SIG-M5 (cell line): ENCODE data around the gene SLC10A7.

ENCODE experiments used
- DNase-seq: peaks from one replicate; lab custom pipeline; 2025; lab: John Stamatoyannopoulos, UW

Gene SLC10A7

DNA sequence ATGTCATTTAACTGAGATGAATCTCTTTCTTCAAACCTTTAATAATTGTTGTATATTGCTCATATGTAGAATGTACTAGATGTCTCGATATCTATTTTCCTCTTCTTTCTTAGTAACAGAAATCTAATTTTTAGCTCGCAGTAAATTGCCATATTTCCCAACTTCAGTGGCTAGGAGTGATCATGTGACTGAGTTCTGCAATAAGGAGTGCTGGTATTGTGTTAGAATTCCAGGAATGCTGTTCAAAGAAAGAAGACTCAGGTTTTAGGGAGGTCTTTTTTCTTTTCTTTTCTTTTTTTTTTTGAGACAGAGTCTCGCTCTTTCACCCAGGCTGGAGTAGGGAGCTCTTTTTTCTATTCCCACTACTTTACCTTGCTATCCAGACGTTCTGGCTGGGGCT is 81.7 kb downstream of the SLC10A7 start:
- DNase-seq, result no peak

DNA sequence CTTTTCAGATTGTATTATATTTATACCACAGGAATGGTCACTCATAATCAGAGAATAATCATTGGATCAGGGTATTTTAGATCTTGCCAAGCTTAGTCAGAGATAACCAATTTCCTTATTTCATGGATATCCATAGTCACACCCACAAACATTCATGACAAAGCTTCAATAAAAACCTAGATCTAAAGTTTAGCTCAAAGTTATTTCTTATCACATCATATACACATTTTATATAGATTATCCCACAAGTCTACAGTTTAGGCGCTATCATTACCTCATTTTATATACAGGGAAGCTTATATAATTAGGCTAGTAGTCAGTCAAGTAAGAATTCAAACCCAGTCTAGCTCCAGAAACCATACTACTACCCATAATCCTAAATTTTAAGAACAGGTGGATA is 82.3 kb downstream of the SLC10A7 start:
- no peak for DNase-seq

DNA sequence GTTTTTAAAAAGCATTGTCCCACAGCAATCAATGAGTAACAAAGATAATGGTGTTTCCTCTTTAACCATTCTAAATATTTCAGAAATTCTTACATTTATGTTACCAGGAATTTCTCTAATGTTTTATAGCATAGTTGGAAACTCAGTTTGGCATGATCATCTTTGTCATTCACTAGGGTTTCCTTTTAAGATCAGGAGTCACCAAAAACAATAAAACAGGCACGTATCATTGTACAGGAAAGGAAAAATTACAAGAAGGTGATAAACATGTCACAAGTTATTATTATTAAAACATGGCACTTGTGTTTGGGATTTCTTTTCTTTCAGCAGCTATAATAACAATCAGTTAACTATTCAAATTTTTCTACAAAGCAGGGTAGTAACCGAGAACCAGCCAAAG is 84.0 kb downstream of the SLC10A7 start:
- no peak for DNase-seq

DNA sequence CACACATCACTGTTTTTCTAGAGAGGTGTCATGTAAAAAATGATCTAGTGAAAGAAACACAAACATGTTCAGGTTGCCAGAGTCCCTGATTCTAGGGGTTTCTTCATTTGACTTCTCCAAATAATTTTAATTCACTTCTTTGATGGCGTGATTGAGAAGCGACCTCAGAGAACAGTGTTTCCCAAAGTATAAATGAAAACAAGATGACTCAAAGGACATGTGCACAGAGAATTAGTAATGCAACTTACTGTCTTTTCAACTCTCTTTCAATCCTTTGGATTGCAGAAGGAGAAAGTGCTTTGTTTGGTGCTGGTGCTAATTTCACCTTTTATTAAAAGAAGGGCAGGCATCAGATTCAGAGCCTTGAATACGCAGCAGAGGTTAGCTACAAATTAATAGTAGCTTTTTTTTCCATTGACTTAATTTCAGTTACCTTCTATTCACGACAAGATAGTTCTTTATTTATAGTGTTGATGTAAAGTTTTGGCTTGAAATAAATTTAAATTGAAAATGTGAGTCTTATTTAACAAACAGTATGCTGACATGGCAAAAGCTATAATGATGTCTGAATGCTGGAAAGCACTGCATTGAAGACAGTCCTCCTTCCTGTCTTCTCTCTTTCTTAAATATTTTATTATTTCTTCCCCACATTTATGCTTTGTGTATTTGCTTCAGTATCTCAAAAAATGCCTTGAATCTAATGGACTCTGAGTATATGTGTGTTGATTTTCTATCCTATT is 85.1 kb downstream of the SLC10A7 start:
- DNase-seq, result no peak

DNA sequence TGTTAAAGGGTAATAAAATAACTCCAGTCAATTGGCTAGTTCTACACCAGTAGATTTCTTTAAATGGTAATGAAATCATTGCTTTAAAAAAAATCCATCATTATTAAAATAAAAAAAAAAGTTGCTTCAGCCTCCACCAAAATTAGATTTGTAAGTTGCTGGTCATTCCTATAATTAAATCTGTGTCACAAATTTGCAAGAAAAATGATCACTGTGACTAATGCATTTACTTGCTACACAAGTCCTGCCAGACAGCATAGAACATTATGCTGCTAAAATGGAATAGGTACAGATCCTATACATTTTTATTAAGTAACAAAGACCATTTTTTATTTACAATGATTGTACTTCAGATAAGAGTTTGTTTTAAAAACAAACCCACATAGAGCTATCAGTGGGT is 85.8 kb downstream of the SLC10A7 start:
- no peak for DNase-seq

DNA sequence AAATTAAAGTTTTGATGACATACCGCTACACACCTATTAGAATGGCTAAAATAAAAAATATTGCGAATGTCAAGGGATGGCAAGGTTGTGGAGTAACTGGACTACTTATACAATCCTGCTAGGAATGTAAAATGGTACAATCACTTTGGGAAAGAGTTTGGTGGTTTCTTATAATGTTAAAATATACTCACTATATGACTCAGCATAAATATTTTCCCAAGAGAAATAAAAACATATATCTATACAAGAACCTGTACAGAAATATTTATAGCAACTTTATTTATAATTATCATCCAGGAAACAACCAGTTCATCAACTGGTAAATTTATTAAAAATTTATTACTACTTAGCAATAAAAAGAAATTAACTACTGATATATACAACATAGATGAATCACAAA is 89.7 kb downstream of the SLC10A7 start:
- no peak for DNase-seq

DNA sequence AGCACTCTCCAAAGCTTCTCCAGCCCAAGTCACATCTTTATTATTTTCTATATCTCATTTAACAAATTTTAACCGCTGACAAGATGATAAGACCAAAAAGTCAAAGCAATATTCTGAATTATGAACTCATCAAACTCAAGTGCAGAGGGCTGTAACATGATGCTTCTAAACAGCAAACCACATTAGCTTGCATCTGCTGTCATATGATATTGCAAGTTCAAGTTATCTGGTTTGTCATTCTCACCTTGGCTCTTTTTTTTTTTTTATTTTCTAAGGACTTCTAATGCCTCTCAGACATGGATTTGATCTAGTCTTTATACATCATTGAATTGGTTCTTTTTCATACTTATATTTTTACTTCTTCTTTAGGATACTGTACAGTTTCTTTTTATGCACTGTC is 93.4 kb downstream of the SLC10A7 start:
- DNase-seq, result no peak

DNA sequence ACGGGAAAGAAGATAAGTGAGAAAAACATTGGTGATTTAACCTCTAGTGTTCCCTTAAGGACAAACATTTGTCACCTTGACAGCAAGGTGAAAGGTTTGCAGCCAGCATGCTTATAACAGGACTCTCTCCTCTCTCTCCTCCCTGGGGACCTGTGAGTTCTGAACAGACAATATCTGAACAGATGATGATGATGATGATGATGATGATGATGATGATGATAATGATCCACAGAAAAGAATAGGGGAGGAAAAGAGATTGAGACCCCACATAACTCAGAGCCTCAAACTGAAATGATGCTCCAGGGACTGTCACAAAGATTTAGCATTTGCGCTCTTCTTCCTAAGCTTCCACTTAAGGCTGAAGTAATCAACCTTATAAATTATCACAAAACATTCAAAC is 103.9 kb downstream of the SLC10A7 start:
- DNase-seq, result no peak

DNA sequence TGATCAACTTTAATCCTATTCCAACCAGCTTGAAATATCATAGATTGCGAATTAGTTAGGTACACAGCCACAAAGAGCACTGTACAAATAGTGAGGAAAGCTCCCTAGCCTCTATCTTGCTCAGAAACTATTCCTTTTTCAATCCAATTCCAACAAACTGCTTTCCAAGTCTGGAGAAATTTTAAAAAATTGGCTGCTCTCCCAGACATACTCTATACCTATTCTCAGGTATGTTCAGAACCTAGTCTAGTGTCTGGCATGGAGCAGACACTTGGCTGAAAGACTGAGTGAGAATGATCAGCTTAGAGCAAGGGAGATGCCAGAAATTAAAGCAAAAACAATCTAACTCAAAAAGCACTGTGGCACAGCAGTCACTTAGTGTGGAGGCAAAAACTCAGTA is 105.9 kb downstream of the SLC10A7 start:
- no peak for DNase-seq

DNA sequence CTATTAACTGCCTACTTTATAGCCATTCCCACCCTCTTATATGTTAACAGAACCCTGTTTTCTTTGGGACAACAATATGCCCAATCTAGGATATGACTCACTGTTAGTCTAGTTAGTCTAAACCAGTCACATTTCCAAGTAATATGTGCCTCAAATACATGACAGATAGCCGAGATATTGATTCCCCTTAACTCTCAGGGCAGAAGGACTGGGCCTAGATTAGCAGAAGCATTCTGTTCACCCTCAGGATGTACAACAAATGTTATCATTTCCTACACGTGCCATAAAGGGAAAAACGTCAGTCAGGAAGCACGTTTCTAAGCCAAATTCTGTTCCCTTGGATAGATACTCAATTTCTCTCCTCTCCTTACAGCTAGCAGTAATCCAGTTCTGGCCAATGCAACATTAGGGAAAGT is 114.1 kb downstream of the SLC10A7 start:
- DNase-seq, result no peak

DNA sequence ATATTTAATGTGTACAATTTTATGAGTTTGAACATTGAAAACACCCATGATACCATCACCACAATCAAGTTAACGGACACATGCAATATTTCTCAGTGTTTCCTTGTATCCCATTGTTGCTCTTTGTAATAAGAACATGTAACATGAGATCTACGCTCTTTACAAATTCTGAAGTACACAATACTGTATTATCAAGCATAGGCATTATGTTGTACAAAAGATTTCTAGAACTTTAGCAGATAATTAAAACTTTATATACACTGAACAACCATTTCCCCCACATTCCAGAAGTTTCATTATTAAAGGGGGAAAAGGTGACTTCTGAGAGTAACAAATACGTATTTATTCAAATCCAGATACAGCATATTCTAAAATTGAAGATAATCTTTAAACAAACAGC is 114.5 kb downstream of the SLC10A7 start:
- DNase-seq, result no peak

DNA sequence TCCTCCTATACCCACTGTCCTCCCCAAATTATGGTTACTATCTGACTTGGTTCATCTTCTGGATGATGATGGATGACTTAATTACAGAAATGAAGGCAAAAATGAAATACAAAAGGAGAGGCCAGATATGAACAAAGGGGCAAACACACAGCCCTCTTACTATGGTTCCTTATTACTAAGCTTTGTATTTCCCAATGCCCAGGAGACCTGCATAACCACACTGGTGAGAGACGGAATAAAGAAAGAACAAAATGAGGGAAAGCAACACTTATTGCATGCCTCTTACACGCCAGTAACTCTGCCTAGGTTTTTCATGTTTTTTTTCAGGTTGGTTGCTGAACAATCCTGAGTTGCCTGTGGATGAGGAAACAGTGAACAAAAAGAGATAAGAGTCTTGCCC is 120.5 kb downstream of the SLC10A7 start:
- no peak for DNase-seq

DNA sequence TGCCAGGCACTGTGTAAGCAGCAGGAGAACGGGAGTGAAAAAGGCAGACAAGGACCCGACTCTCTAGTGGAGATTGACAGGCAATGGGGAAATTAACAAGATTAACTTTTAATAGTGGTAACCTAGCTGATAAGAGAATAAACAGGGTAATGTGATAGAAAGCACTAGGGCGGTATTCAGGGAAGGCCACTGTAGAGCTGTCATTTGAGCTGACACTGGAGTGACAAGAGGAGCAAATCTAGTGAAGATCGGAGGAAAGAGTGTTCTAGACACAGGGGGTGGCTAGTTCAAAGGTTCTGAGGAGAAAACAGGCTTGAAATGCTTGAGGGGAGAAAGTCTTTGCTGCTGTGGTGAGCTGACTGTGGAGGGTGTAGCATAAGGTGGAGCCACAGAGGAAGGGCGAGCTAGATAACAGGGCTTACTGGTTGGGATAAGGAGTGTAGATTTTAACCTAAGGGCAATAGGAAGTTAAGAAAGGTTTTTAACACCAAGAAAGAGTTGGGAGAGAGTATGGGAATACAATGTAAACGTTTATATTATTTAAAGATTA is 122.8 kb downstream of the SLC10A7 start:
- DNase-seq, result no peak

DNA sequence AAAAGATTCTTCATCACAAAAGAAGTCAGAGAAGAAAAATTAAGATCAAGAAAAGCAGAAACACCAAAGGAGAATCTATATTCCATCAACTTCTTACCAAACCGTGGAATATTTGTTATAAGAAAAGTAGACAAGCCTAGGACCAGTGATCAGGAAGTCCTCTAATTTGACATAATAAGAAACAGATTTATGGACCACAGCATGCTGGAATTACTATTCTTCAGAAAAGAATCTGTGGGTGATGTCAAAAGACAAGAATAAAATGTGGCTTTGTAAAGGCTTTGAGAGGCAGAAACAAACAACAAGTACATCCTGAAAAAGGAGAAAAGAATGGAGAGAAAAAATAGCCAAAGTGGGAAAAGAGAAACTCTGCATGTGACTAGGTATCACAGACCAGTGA is 123.3 kb downstream of the SLC10A7 start:
- DNase-seq, result no peak

DNA sequence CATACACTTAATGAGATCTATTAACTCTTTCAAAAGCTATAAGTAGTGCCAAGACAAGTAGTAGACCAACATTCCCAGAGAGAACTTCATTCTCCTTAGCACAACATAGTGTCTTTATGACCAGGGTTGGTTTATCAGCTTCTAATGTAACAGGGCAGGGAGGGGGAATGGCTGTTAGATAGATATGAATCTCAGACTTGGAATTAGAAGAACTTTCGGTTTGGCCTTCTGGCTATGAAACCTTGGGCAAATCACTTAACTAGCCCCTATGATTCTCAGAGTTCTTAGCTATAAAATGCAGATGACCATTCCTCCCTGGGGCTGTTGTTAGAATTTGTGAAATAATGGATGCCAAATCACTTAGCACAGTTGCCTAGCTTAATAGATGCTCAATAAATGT is 132.2 kb downstream of the SLC10A7 start:
- DNase-seq, result no peak

DNA sequence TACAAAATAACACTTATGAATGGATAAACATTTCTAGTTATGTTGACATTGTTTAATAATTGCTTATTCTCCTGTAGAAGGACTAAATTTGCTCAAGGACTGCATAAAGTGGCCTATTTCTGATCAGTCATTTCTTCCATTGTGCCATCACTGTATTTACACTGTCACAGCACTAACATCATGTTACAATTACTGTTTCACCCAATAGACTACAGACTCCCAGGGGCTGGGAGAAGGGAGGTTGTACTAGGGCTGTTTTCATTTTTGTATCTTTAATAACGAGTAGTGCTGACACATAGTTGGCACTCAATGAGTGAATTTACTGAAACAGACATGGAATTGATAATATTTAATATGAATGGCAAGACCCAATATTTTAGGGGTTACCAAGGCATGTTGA is 139.5 kb downstream of the SLC10A7 start:
- DNase-seq, result no peak

DNA sequence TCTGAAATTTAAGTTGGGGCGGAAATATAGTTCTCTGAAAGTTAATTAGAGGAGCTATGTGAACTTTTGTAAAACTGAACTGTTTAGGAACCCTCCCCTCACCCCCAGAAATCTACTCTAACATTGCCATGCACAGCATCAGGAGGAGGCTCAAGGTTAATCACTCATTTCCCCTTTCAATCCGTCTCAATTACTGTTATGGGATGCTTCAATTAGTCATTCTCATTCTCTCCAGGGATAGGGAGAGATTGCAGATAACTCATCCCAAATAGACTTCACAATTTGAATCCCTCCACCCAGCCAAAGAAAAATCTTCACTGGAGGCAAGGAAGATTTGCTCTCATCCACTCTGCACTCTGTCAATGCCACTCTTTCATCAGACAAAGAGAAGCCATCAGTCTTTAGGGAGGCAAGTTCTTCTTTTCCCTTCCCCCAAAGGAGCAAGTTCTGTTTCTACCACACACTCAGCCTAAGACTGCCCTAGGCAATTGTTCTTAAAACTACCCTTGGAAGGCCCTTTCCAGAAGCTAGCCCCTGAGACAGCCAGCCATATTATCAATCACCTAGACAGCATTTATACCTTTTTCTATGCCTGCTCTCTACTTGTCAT is 140.4 kb downstream of the SLC10A7 start:
- DNase-seq, result no peak

DNA sequence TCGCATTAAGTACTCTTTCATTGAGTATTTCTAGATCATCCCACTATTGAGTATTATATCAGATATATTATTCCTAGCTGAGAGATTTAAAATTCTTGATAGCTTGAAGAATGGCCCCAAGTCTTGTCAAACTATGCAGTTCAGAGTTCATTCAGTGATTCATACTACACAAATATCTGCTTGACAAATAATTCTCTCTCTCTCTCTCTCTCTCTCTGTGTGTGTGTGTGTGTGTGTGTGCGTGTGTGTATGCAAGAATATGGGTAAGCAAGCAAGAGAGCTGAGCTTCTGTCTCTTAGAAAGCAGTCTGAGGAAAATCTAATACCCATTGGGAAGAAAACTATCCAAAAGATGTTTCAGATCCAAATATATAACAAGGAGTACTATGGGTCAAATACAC is 142.0 kb downstream of the SLC10A7 start:
- no peak for DNase-seq

DNA sequence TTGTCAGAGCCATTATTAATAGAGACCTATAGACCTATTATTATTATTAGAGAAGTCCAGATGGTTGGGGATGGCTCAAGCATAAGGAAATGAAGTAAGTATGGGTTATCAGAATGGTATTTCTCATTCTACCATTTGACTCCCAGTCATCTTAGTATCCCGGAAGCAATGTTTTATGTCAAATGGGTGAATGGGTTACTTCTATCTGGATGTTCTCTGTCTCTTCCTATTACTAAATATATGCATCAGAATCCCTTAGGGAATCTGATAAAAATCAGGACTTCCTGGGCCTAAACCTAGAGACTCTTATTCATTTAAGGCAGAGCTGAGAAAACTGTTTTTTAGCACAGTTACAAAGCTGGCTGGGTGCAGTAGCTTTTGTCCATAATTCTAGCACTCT is 149.9 kb downstream of the SLC10A7 start:
- no peak for DNase-seq

DNA sequence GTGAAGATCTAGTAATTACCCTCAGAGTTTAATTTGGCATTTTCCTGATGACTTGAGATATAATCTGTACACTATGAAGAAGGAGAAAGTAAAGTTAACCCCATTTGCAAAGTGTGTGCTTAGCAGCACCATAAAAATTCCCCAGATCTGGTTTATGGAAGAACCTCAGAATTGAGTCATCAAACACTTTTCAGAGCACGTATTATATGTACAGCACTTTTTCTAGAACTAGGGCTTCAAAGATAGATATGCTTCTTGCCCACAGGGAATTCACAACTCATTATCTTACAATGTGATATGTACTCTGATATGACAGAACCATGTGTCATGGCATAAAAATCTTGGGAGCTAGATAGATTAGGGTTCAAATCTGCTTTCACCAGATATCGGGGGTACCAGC is 150.9 kb downstream of the SLC10A7 start:
- DNase-seq, result no peak

DNA sequence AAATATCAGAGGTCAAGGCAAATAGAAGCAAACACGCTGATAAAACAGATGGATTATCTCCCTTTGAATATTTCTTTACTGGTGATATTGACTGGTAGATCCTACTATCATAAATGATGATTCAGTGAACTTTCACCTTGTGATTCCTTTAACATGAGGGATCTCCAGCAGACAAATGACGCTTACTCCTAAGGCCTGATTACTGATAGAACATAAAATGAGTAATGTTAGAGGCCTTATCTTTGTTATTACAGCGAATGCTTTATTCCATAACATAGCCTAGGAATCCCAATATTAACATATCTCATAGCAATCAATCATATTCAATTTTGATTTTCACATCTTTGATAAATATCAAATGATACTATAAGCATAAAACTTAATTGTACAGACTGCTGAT is 152.3 kb downstream of the SLC10A7 start:
- no peak for DNase-seq

DNA sequence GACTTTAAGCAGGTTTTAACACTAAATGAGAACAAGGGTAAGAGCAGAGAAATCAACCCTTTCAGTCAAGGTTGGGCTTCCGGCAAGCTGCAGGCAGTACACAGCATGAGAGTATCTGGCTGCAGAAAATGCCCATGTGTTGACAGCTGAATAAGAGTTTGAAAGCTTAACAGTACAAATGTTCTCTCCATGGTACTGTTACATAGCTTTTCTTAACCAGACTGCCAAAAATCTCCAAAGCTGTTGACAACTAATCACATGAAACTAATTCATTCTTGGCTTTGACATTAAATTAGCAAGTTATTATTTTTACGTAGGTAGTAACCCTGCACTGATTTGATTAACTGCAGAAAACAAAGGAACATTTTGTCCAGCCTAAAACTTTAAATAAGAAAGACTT is 153.5 kb downstream of the SLC10A7 start:
- no peak for DNase-seq

DNA sequence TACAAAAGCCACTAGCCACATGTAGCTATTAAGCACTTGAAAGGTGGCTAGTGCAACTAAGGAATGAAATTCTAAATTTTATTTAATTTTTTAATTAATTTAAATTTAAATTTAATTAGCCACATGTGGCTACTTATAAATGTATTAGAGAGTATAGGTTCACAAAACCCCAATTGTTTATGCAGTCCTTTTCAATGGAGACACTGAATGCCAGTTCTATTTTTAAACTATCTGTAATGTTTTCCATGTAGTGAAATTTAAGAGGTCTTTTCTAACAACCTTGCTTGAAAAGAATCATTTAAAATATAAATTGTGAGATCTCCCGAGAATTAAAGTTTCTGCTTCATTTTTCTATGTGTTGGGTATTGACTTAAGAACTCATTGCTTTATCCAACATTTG is 154.4 kb downstream of the SLC10A7 start:
- DNase-seq, result no peak

DNA sequence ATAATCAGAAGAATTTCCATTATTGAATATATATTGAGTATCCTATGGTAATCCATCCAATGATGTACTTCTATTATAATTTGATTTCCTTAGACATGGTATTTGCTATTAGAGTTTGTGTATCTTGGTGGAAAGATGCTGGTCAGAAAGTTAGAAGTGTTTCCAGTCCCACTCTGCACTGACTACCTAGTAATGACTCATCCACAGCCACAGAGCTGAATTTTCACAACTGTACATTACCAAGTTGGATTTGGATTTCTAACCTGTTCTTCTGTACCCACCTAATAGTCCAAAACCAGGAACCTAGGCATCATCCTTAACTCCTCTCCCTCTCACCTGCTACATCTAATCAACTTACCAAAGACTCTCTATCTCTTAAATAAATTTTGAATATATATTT is 162.0 kb downstream of the SLC10A7 start:
- DNase-seq, result no peak
